ENCODE measurements around the gene CCNF.

DNA sequence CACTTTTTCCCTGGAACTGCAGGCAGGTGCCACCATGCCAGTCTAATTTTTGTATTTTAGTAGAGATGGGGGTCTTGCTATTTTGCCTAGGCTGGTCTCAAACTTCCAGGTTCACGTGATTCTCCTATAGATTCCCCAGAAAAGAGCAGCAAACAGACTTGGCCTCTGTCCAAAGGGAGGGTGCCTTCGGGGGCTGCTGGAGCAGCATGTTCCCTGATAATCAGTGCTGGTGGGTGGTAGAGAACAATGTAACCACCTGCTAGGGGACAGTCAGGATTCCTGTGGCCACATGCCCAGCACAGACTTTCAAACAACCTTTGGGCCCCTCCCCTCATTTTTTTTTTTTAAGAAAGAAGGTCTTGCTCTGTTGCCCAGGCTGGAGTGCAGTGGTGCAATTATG, 14.2 kb upstream of the CCNF start:
- TF ChIP-seq, protein P1, sequence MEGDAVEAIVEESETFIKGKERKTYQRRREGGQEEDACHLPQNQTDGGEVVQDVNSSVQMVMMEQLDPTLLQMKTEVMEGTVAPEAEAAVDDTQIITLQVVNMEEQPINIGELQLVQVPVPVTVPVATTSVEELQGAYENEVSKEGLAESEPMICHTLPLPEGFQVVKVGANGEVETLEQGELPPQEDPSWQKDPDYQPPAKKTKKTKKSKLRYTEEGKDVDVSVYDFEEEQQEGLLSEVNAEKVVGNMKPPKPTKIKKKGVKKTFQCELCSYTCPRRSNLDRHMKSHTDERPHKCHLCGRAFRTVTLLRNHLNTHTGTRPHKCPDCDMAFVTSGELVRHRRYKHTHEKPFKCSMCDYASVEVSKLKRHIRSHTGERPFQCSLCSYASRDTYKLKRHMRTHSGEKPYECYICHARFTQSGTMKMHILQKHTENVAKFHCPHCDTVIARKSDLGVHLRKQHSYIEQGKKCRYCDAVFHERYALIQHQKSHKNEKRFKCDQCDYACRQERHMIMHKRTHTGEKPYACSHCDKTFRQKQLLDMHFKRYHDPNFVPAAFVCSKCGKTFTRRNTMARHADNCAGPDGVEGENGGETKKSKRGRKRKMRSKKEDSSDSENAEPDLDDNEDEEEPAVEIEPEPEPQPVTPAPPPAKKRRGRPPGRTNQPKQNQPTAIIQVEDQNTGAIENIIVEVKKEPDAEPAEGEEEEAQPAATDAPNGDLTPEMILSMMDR (IDR thresholded peaks at IDR 0.05 in 2 of 3, conservative IDR thresholded peaks at IDR 0.05 in 1 of 3; ENCODE audit: insufficient read depth in 2 of 3, low read depth in 1 of 3, low read length in 3 of 3), result no peak
- no peak for TF ChIP-seq ZNF274 (IDR thresholded peaks at IDR 0.05; ENCODE audit: borderline replicate concordance, low read depth, low read length)
- no peak for TF ChIP-seq CAMTA2 (CRISPR knock-in tag; conservative IDR thresholded peaks at IDR 0.05)
- TF ChIP-seq ZNF384 (IDR thresholded peaks at IDR 0.05; ENCODE audit: low read depth, low read length), result no peak
- no peak for TF ChIP-seq ZNF354B (CRISPR knock-in tag; IDR thresholded peaks at IDR 0.05)
- no peak for TF ChIP-seq KAT7 (CRISPR knock-in tag; IDR thresholded peaks at IDR 0.05; ENCODE audit: borderline replicate concordance)
- no peak for TF ChIP-seq PTBP1 (IDR thresholded peaks at IDR 0.05; ENCODE audit: low read depth, low read length)
- TF ChIP-seq ZNF124 (CRISPR knock-in tag; IDR thresholded peaks at IDR 0.05), result no peak
- TF ChIP-seq ZBTB8A (IDR thresholded peaks at IDR 0.05; ENCODE audit: partially characterized antibody), result no peak

Data from K562 (cell line).